GM19043 (cell line): ENCODE measurements around the gene KCNK17.
"Not testable (repeated sequence)": the region's sequence is repeated elsewhere in the genome, so short reads cannot be mapped to it uniquely, and the experiment has no call there.

Experiments used
- ATAC-seq: cut with Tn5 transposase; IDR thresholded peaks from one replicate; pipeline ENCODE4 v1.9.1; 2021; ENCODE audit warnings: low read depth; ENCODE audit not compliant: unreplicated experiment

The KCNK17 gene

DNA sequence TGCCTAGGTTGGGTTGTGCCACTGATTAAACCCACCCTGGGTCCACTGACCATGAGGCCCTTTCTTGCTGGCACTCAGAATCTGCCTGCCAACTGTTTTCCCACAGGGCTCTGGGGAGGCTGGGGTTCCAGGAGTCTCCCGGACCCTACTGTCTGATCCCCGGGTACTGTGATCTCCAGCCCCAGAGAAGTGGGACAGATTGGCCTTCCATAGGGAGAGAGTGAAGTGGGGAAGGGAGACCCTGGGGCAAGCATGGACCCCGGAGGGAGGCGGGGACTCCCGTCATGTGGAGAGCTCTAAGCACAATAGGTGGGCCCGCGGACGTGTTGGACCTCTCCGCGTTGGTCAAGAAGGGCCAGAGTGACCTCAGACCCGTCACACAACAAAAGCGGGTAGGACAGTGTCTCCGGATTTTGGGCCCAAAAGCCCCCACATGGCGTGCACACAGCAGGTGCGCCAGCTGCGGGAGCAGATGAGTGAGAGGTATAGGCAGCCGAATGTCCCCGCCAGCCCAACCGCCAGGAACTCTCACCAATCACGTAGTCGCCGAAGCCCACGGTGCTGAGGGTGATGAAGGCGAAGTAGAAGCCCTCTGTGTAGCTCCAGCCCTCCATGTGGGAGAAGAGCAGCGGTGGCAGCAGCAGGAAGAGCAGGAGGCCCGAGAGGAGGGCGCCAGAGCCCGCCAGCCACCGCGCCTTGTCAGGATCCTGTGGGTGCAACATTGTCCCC, 10.6 kb downstream of the KCNK17 start:
- ATAC-seq = no peak

DNA sequence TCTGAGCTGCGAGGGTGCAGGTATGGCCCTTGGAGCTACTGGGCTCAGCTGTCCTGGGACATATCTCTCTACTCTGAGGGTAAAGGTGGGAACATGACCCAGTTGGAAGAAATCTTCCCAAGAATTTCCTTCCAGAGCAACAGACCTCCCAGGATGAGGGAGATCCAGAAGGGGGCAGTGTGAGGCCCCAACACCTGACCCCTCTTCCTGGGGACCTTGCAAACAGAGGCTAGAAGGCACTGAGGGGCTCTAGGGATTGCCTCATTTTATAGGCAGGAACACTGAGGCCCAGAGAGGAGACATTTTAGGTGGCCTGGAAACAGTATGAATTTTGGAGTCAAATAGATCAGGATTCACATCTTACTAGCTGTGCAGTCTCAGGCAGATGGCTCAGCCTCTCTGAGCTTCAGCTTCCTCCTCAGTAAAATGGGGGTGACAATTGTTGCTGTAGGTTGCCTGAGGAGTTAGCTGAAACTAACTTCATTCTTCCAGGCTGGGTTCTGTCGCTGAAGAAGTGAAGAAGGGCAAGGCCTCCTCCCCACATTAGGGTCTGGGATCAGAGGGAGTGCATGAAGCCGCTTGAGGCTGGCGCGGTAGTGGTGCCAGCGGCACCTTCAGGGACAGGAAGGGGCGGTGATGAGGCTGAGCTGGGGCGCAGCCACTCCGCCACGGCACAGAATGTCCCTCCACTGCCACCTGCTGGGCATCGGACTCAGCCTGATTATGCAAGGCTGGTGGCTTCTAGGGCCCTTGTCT, 11.4 kb downstream of the KCNK17 start:
- no peak for ATAC-seq

DNA sequence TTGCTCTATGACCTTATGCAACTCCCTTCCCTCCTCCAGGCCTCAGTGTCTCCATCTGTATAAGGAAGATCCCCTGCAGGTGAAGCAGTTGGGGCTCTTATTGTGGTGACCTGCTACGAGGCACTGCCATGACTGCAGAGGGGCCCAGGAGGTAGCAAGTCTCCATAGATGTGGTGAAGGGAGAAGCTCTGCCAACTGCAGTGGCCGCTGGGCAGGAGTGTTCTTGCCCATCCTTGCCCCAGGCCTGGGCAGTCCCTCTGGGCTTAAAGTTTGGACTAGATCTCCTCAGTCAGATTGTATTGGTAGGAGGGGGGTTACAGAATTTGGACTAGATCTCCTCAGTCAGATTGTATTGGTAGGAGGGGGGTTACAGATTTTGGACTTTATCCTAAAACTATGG, 12.2 kb downstream of the KCNK17 start:
- no peak for ATAC-seq

DNA sequence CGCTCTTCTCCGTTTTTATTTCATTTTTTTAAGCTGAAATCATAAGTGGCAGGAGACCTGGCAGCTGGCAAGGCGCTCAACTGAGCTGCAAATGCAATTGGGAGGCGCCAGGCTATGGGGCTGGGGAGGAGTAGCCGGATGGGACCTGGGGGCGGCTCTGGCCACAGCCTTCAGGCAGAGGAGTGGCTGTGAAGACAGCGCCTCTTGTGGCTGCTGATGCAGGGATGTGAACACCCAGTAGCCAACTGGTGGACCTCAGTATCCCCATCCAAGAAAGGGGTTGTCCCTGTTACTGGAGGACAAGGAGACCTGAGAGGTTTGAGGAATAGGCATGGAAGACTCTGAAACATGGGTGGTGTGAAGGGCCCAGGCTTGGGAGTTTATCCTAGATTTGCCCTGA, 12.6 kb downstream of the KCNK17 start:
- no peak for ATAC-seq

DNA sequence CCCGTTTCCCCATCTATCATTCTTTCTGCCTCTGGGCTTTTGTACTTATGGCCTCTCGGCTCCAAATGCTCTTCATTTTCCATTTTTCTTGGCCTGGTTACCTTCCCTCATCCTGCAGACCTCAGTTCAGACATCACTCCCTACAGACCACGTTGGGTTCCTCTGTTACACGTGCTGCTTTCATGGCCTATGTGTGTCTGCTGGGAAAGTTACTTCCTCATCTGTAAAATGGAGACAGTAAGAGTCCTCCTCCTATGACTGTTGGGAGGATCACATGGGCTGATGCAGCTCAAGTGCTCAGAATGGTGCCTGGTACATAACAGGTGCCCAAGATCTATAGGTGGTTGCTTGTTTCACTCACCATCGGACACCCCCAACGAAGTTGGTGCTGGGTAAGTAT, 13.5 kb downstream of the KCNK17 start:
- ATAC-seq = no peak

DNA sequence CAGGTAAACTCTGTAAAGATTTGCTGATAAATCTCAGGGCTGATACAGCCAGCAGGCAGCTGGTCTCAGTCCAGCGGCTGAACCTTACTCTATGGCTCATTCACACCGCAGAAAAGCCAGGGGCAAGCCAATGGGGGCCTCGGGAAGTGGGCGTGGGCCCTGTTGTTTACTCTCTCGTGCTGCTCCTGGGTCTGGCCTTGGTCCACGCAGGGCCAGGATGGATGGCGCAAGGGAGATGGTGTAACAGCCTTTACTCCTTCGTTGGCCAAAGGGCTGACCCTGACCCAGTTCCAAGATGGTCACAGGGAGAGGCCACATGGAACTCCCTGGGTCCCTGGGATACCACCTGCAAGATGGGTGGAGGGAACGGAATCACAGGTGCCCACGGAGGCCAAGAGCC, 16.2 kb downstream of the KCNK17 start:
- ATAC-seq = no peak

DNA sequence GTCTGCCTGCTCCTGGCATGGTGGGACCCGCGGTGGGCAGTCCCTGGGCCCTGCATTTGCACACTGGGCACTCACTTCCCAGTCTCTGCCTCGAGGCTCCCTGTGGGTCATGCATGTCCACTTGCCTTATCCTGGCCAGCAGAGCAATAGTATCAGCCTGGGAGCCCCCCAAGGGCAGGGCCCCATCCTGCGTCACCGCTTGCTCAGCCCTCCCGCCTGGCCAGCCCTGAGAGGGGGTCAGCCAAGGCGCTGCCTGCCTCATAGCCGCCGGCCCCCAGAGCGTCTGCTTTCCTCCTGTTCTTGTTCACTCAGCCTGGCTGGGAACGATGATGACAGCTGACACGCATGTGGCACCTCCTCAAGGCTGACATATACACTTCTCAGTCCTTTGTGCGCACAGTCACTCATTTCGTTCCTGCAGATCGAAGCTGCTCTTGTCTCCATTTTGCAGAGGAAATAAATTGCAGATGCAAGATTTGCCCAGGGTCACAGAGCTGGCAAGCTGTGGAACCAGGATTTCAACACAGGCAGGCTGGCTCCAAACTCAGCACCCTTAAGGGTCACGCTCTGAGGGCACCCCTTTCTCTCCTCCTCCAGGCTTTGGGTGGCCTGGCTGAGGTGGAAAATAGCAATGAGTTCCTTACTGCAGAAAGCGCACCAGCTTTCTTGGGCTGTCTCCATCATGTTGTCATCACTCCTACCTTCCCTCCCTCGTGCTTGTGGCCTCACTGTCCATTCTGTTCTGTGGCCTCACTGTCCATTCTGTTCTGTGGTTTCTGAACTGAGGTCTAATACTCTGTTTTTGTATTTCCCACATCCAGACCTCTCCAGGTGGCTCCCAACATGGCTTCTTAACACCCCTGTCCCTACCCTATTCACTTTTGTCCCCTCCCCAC, 17.2 kb downstream of the KCNK17 start:
- no peak for ATAC-seq

DNA sequence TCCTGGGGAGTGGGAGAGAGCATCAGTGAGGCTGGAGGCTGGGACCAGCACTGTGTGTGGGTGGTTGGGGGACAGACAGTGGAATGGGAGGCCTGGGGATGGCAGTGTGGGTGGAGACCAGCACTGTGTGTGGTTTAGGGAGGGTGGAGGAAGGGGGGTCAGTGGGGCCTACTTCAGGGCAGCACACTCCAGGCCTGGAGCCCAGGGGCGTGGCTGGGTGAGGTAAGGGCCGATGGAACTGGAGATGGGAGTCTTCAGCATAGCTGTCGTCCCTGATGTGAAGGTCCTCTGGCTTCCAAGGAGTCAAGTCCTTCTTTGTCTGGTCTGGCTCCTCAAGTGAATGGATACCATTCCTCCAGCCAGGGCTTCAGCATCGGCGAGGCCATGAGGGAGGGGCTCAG, 18.6 kb downstream of the KCNK17 start:
- ATAC-seq = no peak

DNA sequence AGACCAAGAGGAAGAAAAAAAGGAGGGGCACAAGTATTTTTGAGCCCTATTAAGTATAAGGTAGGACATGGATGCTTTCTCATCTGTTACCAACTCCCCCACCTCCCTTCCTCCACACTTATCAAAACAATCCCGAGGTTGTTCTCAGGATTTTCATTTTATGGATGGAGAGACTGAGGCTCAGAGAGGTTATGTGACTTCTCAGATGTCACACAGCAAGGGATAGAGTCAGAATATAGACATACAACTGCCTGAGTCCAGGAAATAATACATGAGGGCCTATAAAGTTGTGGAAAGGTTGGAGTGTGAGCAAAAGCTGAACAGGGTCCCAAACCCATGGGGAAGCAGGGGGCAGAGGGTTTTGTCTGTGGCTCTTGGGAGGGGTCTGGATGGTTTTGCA, 19.3 kb downstream of the KCNK17 start:
- no peak for ATAC-seq

DNA sequence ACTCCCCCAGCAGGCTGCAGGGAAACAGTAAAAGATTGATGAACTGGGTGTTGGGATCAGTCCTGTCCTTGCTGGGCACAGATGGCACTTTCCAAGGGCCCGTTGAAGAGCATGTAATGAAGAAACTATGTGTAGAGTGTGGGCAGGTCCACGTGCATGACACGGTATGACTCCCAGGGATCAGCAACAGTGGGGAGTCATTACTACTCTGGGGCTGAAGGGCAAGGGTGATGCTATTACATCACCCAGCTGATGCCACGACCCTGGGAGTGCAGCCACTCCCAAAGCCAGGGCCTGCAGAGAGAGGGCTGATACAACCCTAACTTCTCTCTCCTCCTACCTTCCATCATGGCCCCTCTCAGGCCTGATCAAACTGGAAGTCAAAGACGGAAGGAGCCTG, 20.1 kb downstream of the KCNK17 start:
- no peak for ATAC-seq

DNA sequence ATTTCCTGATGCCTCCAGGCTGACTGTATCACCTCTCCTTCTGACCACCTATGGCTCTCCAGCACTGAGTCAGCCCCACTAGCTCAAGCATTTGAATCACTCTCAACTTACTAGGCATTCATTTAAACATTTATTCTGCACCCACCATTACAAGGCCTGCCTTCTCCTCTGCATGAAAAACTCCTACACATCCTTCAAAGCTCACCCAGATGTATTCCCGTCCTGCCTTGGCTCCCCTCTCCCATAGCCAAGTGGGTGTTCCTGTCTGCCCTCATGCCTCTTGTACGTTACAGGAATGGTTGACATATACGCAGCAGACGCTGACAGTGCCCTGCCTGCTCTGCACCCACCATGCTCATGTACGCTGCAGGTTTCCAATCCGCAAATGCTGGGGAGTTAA, 21.6 kb downstream of the KCNK17 start:
- no peak for ATAC-seq

DNA sequence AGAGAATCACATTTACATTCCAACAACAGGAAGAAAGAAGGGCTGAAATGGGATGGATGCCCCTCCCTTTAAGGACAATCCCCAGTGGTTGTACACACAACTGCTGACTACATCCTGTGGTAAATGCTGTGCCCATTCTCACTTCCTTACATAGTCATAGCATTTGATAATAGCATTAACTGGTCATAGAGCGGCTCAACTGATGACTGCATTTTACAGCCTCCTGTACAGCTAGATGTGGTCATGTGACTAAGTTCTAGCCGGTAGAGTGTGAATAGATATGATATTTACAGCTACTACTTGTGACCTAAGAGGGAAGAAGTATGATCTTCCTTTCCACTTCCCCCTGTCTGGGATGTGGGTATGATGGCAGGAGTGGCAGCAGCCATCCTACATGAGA, 24.7 kb downstream of the KCNK17 start:
- no peak for ATAC-seq

DNA sequence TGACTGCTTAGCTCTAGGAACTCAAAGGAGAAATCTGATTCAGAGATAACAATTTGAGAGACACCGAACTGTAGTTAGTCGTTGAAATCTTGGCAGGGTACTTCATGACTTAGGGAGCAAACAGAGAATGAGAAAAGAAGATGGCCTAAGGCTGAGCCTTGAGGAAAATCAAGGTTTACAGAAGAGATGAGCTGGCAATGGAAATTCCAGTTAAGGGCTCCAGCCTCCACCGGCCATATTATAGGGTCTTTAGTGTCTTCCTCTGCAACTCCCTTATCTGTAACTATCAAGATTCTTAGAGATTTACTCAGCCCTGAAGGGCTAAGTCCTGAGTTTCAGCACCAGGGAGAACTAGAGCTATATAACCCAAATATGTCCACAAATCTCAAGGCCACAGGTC, 26.6 kb downstream of the KCNK17 start:
- no peak for ATAC-seq

DNA sequence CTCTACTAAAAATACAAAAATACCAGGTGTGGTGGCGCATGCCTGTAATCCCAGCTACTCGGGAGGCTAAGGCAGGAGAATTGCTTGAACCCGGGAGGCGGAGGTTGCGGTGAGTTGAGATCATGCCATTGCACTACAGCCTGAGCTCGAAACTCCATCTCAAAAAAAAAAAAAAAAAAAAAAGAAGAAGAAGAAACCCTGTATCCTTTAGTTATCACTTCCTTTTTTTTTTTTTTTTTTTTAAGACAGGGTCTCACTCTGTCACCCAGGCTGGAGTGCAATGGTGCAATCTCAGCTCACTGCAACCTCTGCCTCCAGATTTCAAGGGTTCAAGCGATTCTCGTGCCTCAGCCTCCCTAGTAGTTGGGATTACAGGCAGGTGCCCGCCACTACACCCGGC, 27.6 kb downstream of the KCNK17 start:
- ATAC-seq = not testable (repeated sequence)

DNA sequence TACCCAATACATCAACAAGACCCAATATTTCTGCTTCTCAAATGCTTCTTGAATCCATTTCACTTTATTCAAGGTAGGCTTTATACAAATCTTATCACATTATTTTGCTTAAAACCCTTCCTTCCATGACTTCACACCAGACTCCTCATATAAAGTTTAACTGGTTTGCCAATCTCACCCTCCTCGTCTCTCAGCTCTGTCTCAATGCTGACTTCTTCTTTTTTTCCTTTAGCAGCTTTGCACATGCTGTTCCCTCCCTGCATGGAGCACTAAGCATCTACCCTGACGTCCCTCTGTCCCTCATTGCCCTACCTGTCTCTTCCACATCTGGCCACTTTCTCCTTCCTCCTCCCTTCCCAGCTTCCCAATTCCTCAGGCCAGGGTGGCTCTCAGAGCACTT, 31.4 kb downstream of the KCNK17 start:
- no peak for ATAC-seq

DNA sequence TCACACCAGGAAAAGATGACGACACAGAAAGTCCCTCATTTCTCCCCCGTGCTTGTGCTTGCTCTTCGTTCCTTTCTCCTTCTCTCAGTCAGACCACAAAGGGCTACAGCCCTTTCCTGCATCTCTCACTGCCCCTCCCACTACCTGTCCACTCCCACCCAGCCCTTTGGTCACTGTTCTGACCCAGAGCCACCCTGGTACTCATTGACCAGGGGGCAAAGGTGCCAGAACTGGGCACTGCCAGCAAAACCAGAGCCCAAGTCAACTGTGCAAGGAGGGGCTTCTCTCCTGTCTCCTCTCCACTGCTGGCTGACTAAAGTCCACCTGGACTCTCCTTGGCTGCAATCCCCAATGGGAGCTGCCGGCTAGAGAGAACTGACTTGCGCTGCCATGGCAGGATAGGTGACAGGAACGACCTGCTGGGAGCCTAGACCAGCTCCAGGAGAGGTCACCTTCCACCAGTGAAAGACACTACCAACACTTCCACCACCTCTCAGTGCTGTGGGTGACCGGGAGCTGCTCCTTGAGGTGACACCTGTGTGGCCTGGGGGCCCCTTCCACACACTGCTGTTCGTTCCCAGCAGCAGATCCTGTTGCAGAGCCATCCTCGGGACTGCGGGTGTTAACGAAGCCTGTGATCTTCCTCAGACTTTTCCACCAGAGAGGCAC, 32.8 kb downstream of the KCNK17 start:
- ATAC-seq = no peak

DNA sequence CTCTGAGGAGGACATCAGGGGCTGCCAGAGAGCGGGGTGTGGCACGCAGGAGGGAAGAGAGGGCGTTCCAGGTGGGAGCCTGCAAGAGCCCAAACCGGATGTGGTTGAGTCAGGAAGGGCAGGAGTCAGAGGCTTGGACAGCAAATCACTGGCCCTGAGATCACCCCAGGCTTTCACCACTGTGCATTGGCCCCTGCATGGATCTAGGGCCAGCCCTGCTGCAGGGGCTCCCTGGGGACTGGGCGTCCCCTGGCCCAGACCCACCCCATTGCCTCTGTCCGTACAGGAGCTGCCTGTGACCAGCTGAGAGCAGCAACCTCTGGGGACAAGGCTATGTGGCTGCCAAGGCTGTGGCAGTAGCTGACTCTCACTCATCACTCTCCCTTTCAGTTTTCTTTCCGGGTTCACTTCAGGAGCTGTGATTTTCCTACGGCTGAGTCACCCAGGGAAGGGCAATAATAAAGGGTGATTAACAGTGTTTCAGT, 33.9 kb downstream of the KCNK17 start:
- no peak for ATAC-seq

DNA sequence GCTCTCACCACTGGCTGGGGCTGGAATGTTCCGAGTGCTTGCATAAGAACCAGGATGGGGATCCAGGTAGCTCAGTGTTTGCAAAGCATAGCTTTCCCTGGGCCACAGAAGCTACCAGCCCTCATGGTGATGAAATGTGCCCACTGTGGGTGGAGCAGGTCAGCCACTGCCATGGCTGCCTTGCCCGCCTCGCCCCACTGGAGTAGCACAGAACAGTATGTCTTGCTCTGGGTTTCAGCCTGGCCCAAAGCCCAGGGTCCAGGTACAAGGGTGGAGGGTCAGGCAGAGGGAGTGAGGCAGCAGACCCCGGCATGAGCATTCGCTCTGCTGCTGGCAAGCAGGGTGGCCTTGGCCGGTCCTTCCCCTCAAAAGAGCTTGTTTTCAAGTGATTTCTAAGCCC, 34.7 kb downstream of the KCNK17 start:
- no peak for ATAC-seq

DNA sequence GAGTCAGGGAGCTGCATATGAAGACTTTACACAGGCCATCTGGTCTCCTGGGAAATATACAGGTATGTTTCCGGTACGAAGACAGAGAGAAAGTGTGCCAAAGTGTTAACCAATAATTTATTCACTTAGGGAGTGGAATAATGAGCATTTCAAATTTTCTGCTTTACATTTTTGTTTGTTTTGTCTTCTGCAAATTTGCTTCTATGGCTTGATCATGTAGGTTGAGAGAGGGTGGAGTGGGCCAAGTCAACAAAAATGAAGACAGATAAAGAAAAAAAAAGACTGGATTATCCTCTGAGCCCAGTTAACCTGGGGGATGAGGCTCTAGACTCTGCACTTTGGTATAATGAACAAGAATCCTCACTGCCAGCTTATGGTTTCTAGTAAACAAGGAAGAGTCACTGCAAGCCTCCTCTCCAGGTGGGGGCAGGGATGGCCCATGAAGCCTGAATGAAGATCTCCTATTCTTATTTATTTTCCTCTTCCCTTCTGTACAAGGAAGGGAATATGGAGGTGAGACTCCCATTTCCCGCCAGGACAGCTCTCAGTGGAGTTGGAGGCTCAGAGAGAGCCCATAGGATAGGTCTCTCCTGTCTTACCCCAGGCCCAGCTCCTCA, 37.7 kb downstream of the KCNK17 start:
- ATAC-seq = no peak

DNA sequence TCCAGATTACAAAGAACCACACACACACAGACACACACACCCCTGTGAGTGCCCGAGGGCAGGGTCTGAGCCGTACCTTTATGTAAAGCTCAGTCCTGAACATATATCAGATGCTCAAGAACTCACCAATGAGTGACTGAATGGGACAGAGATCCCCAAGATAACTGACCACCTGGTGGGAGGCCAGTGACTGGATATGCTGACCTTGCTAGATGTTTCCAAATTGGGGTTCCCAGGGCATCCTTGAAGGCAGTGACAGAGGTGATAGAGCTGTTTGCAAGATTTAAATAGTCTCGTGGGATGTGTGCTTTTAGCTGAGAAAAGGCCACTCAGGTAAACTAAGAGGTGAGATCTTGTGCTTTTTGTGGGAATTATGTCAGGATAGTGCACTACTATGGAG, 39.3 kb downstream of the KCNK17 start:
- ATAC-seq = no peak
